HG03378 (cell line): Measurements from ENCODE around the gene MAPKAP1.
"Not testable (repeated sequence)": the region's sequence is repeated elsewhere in the genome, so short reads cannot be mapped to it uniquely, and the experiment has no call there.

Experiments used
- ATAC-seq: cut with Tn5 transposase; IDR thresholded peaks from one replicate; pipeline ENCODE4 v1.9.1; 2021; ENCODE audit warnings: mild to moderate bottlenecking, moderate library complexity; ENCODE audit not compliant: unreplicated experiment

MAPKAP1 gene

GRCh38 chr9:125609744-125610143, 97.3 kb downstream of the MAPKAP1 start:
- no peak for ATAC-seq

GRCh38 chr9:125608489-125609224, 98.4 kb downstream of the MAPKAP1 start:
- no peak for ATAC-seq

GRCh38 chr9:125604196-125604595, 102.8 kb downstream of the MAPKAP1 start:
- no peak for ATAC-seq

- ATAC-seq, result no peak
Observed at GRCh38 chr9:125603478-125604021, 103.5 kb downstream of the MAPKAP1 start.

- ATAC-seq, result no peak
Observed at GRCh38 chr9:125601961-125602360, 105.0 kb downstream of the MAPKAP1 start.

- ATAC-seq, result no peak
Observed at GRCh38 chr9:125600194-125600593, 106.8 kb downstream of the MAPKAP1 start.

- ATAC-seq, result no peak
Observed at GRCh38 chr9:125594223-125594610, 112.8 kb downstream of the MAPKAP1 start.

GRCh38 chr9:125593581-125594222, 113.3 kb downstream of the MAPKAP1 start:
- no peak for ATAC-seq

- no peak for ATAC-seq
Observed at GRCh38 chr9:125591888-125592287, 115.1 kb downstream of the MAPKAP1 start.

GRCh38 chr9:125591245-125591644, 115.8 kb downstream of the MAPKAP1 start:
- no peak for ATAC-seq

GRCh38 chr9:125589287-125589686, 117.7 kb downstream of the MAPKAP1 start:
- no peak for ATAC-seq

GRCh38 chr9:125587819-125588460, 119.1 kb downstream of the MAPKAP1 start:
- no peak for ATAC-seq

GRCh38 chr9:125586172-125586511, 120.9 kb downstream of the MAPKAP1 start:
- no peak for ATAC-seq

- ATAC-seq, result no peak
Observed at GRCh38 chr9:125585503-125586171, 121.4 kb downstream of the MAPKAP1 start.

- no peak for ATAC-seq
Observed at GRCh38 chr9:125580701-125581286, 126.2 kb downstream of the MAPKAP1 start.

GRCh38 chr9:125579030-125579932, 127.7 kb downstream of the MAPKAP1 start:
- ATAC-seq, result no peak

GRCh38 chr9:125574126-125574877, 132.7 kb downstream of the MAPKAP1 start:
- ATAC-seq, result no peak

- ATAC-seq, result not testable (repeated sequence)
Observed at GRCh38 chr9:125572461-125572860, 134.5 kb downstream of the MAPKAP1 start.

- ATAC-seq, result not testable (repeated sequence)
Observed at GRCh38 chr9:125571824-125572223, 135.2 kb downstream of the MAPKAP1 start.
